Peyer's patch (tissue), 4 donors: ENCODE results near the gene TNIK.

ENCODE experiments used
- CTCF ChIP-seq, 6 experiments: fragments of 450-650 bp in 4 of 6; fragments of 200-600 bp in 2 of 6; sonication (generic) in 1 of 6; IDR thresholded peaks; one replicate each; pipeline ENCODE4 v1.5.1; 2017 to 2019; ENCODE audit warnings: antibody characterized with exemption in 6 of 6, mild to moderate bottlenecking in 3 of 6, moderate library complexity in 1 of 6
- POLR2A ChIP-seq, 2 donors: fragments of 450-650 bp; IDR thresholded peaks; one replicate each; pipeline ENCODE4 v1.5.1; 2017; ENCODE audit warnings: antibody characterized with exemption in 2 of 2, mild to moderate bottlenecking in 2 of 2, moderate library complexity in 2 of 2

GRCh38 chr3:171435757-171436156, 24.4 kb downstream of the TNIK start:
- TF ChIP-seq POLR2A (IDR thresholded peaks at IDR 0.05) (no peak), CTCF (IDR thresholded peaks at IDR 0.05) (no peak)
